ENCODE data around the gene CRYGN. TPM values are rescaled to one million over a fixed set of nuclear protein-coding genes. Genes with fewer than 3 reads are reported as not detected.
A peak's percentile ranks its signal among the peaks of the same experiment; 100 is the strongest.

CRYGN gene
- 0.07 and 0.40 TPM in 2 replicates for total RNA-seq (2014; rRNA removed; shearing (Covaris generic))
- not detected in 2 replicates for polyA plus RNA-seq (2014; cell fraction: nucleus; rRNA removed)

GRCh38 chr7:151439855-151440798 lies at the start of gene CRYGN:
TSS of gene CRYGN (minus strand) at chr7:151440141. CDS start at chr7:151439917, 224 bp downstream.
- DNase-seq (ENCODE audit: extremely low read depth, low read depth) = no peak

- no peak for DNase-seq (ENCODE audit: extremely low read depth, low read depth)
Measured at GRCh38 chr7:151489498-151489897, 49.6 kb upstream of the CRYGN start.

DNA sequence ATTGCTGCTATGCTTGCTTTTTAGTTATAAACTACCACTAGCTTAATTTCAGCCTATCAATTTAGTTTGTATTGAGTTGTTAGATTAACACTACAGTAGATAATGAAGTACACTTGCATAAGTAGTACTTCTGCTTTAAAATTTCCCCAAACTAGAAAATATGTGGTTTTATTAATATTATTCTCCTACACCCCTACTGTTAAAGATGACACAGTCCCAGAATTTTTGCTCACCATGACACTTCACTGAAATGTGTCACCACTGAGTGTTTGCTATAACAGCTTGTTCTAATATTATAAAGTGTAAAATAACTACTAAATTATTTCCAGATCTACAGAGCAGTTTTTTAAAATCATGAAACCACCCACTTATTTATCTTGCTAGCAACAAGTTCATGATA lies 48.2 kb upstream of the CRYGN start:
- DNase-seq (ENCODE audit: extremely low read depth, low read depth) = no peak

GRCh38 chr7:151487228-151487627 lies 47.3 kb upstream of the CRYGN start:
- DNase-seq (ENCODE audit: extremely low read depth, low read depth) = no peak

DNA sequence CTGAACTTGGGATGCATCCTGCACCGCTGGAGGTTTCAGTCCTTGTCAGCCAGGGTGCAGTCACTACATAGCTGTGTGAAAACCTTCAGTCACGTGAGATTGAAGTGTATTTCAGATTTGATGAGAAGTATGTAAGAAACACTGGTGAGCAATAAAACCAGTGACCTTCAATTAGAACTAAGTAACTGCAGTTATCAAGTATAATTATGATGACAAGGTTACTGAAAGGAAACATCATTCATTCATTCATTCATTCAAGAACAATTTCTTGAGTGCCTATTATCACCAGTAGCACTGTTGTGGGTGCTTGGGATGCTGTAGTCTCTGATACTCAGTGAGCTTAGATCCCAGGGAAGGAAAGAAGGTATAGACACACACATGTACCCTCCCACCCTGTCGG lies 46.1 kb upstream of the CRYGN start:
- no peak for DNase-seq (ENCODE audit: extremely low read depth, low read depth)

GRCh38 chr7:151484971-151485707 lies 45.2 kb upstream of the CRYGN start:
- DNase-seq (ENCODE audit: extremely low read depth, low read depth) = no peak

DNA sequence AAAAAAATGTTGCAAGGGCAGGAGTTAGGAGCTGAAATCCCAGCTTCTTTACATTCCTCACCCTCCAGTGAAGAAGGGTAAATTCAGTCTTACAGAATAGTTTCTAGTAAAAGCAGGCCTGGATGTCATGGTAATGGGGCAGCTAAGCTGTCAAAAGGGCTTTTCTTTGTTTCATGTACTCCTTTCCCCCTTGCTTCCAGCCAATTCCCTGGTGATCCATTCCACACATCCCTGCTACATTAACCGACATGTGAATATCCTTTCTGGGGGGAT lies 43.7 kb upstream of the CRYGN start:
- no peak for DNase-seq (ENCODE audit: extremely low read depth, low read depth)

DNA sequence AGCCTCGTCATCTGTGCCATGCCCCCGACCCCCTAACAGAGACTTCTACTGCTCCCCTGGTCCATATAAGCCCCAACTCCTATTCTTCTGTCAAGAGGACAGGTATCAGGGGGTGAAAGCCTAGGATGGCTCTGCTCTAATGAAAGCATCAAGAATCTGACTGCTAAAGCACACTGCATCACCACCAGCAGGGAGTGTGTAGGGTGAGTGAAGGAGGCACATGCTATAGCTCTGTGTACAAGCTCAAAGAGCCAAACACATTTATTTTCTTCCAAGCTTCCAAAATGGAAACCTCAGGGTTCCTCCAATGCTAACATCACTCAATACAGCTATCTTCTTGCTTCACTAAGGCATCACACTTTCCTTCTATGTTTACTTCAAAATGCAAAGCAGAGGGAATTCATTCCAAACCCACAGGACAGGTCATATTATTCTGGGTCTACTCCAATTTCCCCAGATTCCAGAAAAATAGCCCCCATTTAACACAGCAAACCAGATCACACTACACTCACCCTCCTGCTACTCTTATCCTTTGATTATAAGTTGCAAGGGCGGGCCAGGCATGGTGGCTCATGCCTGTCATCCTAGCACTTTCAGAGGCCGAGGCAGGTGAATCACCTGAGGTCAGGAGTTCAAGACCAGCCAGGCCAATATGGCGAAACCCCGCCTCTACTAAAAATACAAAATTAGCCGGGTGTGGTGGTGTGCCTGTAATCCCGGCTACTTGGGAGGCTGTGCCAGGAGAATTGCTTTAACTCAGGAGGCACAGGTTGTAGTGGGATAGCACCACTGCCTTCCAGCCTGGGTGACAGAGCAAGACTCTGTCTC lies 43.2 kb upstream of the CRYGN start:
- DNase-seq (ENCODE audit: extremely low read depth, low read depth) = no peak

GRCh38 chr7:151481650-151482505 lies 41.9 kb upstream of the CRYGN start:
- DNase-seq (ENCODE audit: extremely low read depth, low read depth) = no peak

DNA sequence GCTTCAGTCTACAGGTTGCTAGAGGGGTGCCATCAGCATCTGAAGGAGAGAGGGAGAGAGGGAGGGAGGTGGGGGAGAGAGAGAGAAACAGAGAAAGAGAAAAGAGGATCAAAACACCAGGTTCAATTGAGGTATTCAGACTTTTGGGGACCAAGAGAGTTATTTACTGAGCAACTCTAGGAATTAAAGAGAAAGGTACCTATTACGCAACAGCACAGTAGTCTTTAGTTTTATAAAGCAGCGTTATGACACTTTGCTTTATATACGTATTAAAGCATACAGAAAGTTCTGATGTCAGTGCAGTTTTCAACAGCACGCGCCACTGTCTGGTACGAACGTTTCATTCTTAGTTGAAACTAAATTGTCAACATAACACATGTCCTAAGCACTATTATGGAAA lies 37.9 kb upstream of the CRYGN start:
- DNase-seq (ENCODE audit: extremely low read depth, low read depth) = no peak

GRCh38 chr7:151472644-151473380 lies 32.9 kb upstream of the CRYGN start:
- DNase-seq (ENCODE audit: extremely low read depth, low read depth) = peak; percentile 90

- no peak for DNase-seq (ENCODE audit: extremely low read depth, low read depth)
Measured at GRCh38 chr7:151470711-151471110, 30.8 kb upstream of the CRYGN start.

GRCh38 chr7:151469281-151469680 lies 29.3 kb upstream of the CRYGN start:
- DNase-seq (ENCODE audit: extremely low read depth, low read depth) = no peak

- DNase-seq (ENCODE audit: extremely low read depth, low read depth) = no peak
Measured at GRCh38 chr7:151468217-151469018, 28.5 kb upstream of the CRYGN start.

DNA sequence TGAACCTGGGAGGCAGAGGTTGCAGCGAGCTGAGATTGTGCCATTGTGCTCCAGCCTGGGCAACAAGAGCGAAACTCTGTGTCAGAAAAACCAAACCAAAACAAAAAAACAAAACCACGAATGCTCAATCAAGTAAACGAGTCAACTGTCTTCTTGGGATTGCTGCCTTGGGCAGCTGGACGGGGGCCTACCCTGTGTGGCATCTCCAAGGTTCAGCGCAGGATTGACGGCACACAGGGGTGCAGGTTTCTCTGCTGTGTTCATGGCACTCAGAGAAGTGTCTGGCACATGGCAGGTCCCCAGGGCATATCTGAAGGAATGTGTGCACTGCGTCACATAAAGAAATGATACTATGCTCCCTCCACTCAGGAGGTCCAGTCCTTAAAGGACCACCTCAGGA lies 25.2 kb upstream of the CRYGN start:
- DNase-seq (ENCODE audit: extremely low read depth, low read depth) = no peak

DNA sequence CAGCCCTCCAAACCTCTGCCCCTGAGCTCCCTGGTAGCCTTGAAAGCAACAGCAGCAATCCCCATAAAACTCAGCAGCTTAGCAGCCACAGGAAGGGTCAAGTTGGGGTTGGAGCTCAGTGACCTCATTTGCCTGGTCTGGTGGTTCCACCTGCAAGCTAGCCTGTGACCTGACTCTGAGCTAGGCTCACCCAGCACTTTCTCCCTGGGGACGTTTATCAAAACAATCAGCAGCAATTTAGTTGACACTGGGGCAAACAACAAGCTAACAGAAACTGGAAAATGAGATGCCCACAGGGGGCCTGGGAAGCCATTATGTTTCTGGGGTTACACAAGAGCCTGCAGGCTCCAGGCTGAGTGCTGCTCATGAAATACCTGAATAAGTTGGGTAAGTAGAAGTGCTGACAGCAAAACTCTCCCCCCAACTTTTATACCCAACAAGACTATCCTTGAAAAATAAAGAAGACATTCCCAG lies 22.4 kb upstream of the CRYGN start:
- no peak for DNase-seq (ENCODE audit: extremely low read depth, low read depth)

DNA sequence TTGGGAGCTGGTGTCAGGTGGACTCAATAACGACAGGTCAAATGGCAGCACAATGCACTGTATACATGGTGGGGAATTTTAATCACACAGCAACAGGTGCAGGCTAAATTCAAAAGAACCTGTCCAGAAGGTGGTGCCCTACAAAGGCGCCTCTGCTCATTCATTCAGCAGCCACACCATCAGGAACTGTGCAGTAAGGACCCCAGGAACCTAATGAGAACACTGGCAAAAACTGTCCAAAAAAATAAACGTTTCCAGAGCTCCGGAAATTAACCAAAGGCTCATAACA lies 21.9 kb upstream of the CRYGN start:
- no peak for DNase-seq (ENCODE audit: extremely low read depth, low read depth)

- DNase-seq (ENCODE audit: extremely low read depth, low read depth) = no peak
Measured at GRCh38 chr7:151461096-151461941, 21.4 kb upstream of the CRYGN start.
